MM.1S (cell line): ENCODE data around the gene USF2.

Experiments used
- DNase-seq: peaks from one replicate; pipeline ENCODE4 v3.0.0-alpha.2; 2015
- H2AFZ ChIP-seq: fragments of 300-600 bp; sonication (generic); 2 replicates; pipeline ENCODE4 v1.6.0; 2016; ENCODE audit warnings: antibody characterized with exemption, low read length
- H3F3A ChIP-seq: fragments of 300-600 bp; sonication (generic); 2 replicates; pipeline ENCODE4 v1.6.1; 2016; ENCODE audit warnings: mild to moderate bottlenecking, antibody characterized with exemption, low read length, moderate library complexity, mixed read lengths; ENCODE audit not compliant: insufficient read depth
- H3K27ac ChIP-seq: fragments of 300-600 bp; sonication (generic); 2 replicates; pipeline ENCODE4 v1.5.1; 2016; ENCODE audit warnings: mild to moderate bottlenecking, low read length
- H3K27me3 ChIP-seq: fragments of 300-600 bp; sonication (generic); replicated peaks from 2 replicates; pipeline ENCODE4 v1.6.0; 2016; ENCODE audit warnings: low read length; ENCODE audit not compliant: insufficient read depth
- H3K36me3 ChIP-seq: fragments of 300-600 bp; sonication (generic); replicated peaks from 2 replicates; pipeline ENCODE4 v1.6.1; 2016; ENCODE audit warnings: mild to moderate bottlenecking, low read length, mixed read lengths; ENCODE audit not compliant: insufficient read depth
- H3K4me1 ChIP-seq: fragments of 300-600 bp; sonication (generic); 2 replicates; pipeline ENCODE4 v1.6.1; 2016; ENCODE audit warnings: low read length, mixed read lengths
- H3K4me2 ChIP-seq: fragments of 300-600 bp; sonication (generic); 2 replicates; pipeline ENCODE4 v1.6.0; 2016; ENCODE audit warnings: low read depth, low read length
- H3K4me3 ChIP-seq: fragments of 300-600 bp; sonication (generic); 2 replicates; pipeline ENCODE4 v1.5.1; 2016; ENCODE audit warnings: low read length, mixed read lengths
- H3K79me2 ChIP-seq: fragments of 300-600 bp; sonication (generic); 2 replicates; pipeline ENCODE4 v1.6.1; 2016; ENCODE audit warnings: mixed run types, low read length, mixed read lengths
- H3K9ac ChIP-seq: fragments of 300-600 bp; sonication (generic); 2 replicates; pipeline ENCODE4 v1.6.1; 2016; ENCODE audit warnings: low read length, mixed read lengths
- H3K9me2 ChIP-seq: fragments of 300-600 bp; sonication (generic); replicated peaks from 2 replicates; pipeline ENCODE4 v1.6.1; 2016; ENCODE audit warnings: mild to moderate bottlenecking, low read length, mixed read lengths; ENCODE audit not compliant: insufficient read depth
- H3K9me3 ChIP-seq: fragments of 300-600 bp; sonication (generic); replicated peaks from 2 replicates; pipeline ENCODE4 v1.6.1; 2016; ENCODE audit warnings: mild to moderate bottlenecking, low read length, mixed read lengths; ENCODE audit not compliant: insufficient read depth
- H4K20me1 ChIP-seq: fragments of 300-600 bp; sonication (generic); 2 replicates; pipeline ENCODE4 v1.6.1; 2016; ENCODE audit warnings: mild to moderate bottlenecking, low read length, moderate library complexity, mixed read lengths; ENCODE audit not compliant: insufficient read depth
- CTCF ChIP-seq: fragments of 300-600 bp; sonication (generic); IDR thresholded peaks from 2 replicates; pipeline ENCODE4 v1.5.1; 2016; ENCODE audit warnings: antibody characterized with exemption, low read length, mixed read lengths
- EZH2 ChIP-seq: fragments of 300-600 bp; sonication (generic); optimal IDR thresholded peaks from 2 replicates; pipeline ENCODE3; 2017; ENCODE audit warnings: low read depth, mild to moderate bottlenecking, antibody characterized with exemption, low read length, mixed read lengths
- EZH2phosphoT487 ChIP-seq: fragments of 300-600 bp; sonication (generic); IDR thresholded peaks from 2 replicates; pipeline ENCODE4 v1.6.1; 2018; ENCODE audit warnings: antibody characterized with exemption, low read length

USF2 gene

GRCh38 chr19:35279985-35280821 lies 11.4 kb downstream of the USF2 start:
- H3K9me2 ChIP-seq: no peaks in the 10 kb centered on the region
- TF ChIP-seq EZH2 (no peak), CTCF (no peak), EZH2phosphoT487 (no peak)
- no peaks in the 10 kb centered on the region for H3K4me1 ChIP-seq
- H3K36me3 ChIP-seq: no peaks in the 10 kb centered on the region
- DNase-seq: no peak
- no peaks in the 10 kb centered on the region for H3K79me2 ChIP-seq
- no peak overlapping the region for H3K27ac ChIP-seq
- no peaks in the 10 kb centered on the region for H3F3A ChIP-seq
- H3K9me3 ChIP-seq: no peaks in the 10 kb centered on the region
- H3K4me3 ChIP-seq: no peak overlapping the region
- H3K27me3 ChIP-seq: peaks cover 31% of the 10 kb centered on the region
- H4K20me1 ChIP-seq: no peaks in the 10 kb centered on the region
- no peak overlapping the region for H2AFZ ChIP-seq
- no peak overlapping the region for H3K9ac ChIP-seq
- H3K4me2 ChIP-seq: no peak overlapping the region

GRCh38 chr19:35281303-35281702 lies 12.5 kb downstream of the USF2 start:
- H3K9ac ChIP-seq: no peak overlapping the region
- H3K27ac ChIP-seq: no peak overlapping the region
- H3F3A ChIP-seq: no peaks in the 10 kb centered on the region
- TF ChIP-seq EZH2 (no peak), EZH2phosphoT487 (no peak), CTCF (no peak)
- no peak for DNase-seq
- H3K27me3 ChIP-seq: peaks cover 34% of the 10 kb centered on the region
- no peaks in the 10 kb centered on the region for H3K79me2 ChIP-seq
- H3K4me1 ChIP-seq: no peaks in the 10 kb centered on the region
- no peak overlapping the region for H2AFZ ChIP-seq
- H4K20me1 ChIP-seq: no peaks in the 10 kb centered on the region
- H3K4me3 ChIP-seq: no peak overlapping the region
- H3K9me3 ChIP-seq: no peaks in the 10 kb centered on the region
- no peak overlapping the region for H3K4me2 ChIP-seq
- H3K36me3 ChIP-seq: no peaks in the 10 kb centered on the region
- no peaks in the 10 kb centered on the region for H3K9me2 ChIP-seq

- Histone ChIP-seq H3K4me3 (no peak overlapping the region), H3F3A (no peaks in the 10 kb centered on the region), H3K79me2 (no peaks in the 10 kb centered on the region), H3K4me2 (no peak overlapping the region), H3K9ac (no peak overlapping the region), H3K4me1 (no peaks in the 10 kb centered on the region), H3K36me3 (no peaks in the 10 kb centered on the region), H4K20me1 (no peaks in the 10 kb centered on the region), H3K27me3 (peaks cover 46% of the 10 kb centered on the region), H3K27ac (no peak overlapping the region), H3K9me3 (no peaks in the 10 kb centered on the region), H3K9me2 (no peaks in the 10 kb centered on the region), H2AFZ (no peak overlapping the region)
- DNase-seq: peak; percentile 3
- TF ChIP-seq EZH2 (no peak), EZH2phosphoT487 (no peak), CTCF (no peak)
These were observed 15.7 kb downstream of the USF2 start for GRCh38 chr19:35284153-35285094.
